HL-60 (cell line): ENCODE data around the gene ZPR1.

Source experiments
- DNase-seq, 2 experiments: peaks; one replicate each; pipeline ENCODE4 v3.0.0-alpha.2; 2010 to 2020; ENCODE audit warnings: low read depth in 1 of 2, low spot score in 1 of 2
- H3K27ac ChIP-seq: fragments of 250-450 bp; sonication (Bioruptor Pico); replicated peaks from 2 replicates; pipeline ENCODE4 v1.5.1; 2020; ENCODE audit warnings: mild to moderate bottlenecking, moderate library complexity
- H3K27me3 ChIP-seq: fragments of 250-450 bp; sonication (Bioruptor Pico); 2 replicates; pipeline ENCODE4 v1.5.1; 2021; ENCODE audit warnings: mild to moderate bottlenecking, moderate library complexity; ENCODE audit not compliant: insufficient read depth, poor library complexity, severe bottlenecking
- H3K4me3 ChIP-seq: replicated peaks from 2 replicates; pipeline ENCODE4 v1.5.1; 2011; ENCODE audit warnings: mild to moderate bottlenecking, control low read depth, low read length; ENCODE audit not compliant: insufficient read depth
- CTCF ChIP-seq: IDR thresholded peaks from one replicate; pipeline ENCODE4 v1.5.1; 2011; ENCODE audit warnings: low read length, control low read depth, inconsistent platforms; ENCODE audit not compliant: insufficient read depth
- GABPA ChIP-seq: IDR thresholded peaks from 2 replicates; pipeline ENCODE4 v1.6.1; 2012; ENCODE audit warnings: low read depth
- POLR2AphosphoS5 ChIP-seq: IDR thresholded peaks from 2 replicates; pipeline ENCODE4 v1.6.1; 2012; ENCODE audit warnings: low read depth
- REST ChIP-seq: IDR thresholded peaks from 2 replicates; pipeline ENCODE4 v1.6.1; 2012; ENCODE audit warnings: low read depth; ENCODE audit not compliant: insufficient replicate concordance
- SPI1 ChIP-seq: IDR thresholded peaks from 2 replicates; pipeline ENCODE4 v1.6.1; 2012; ENCODE audit warnings: low read depth, mild to moderate bottlenecking, borderline replicate concordance

The ZPR1 gene

GRCh38 chr11:116819049-116819448 is 31.2 kb upstream of the ZPR1 start:
- H3K27me3 ChIP-seq, result no peaks in the 10 kb centered on the region
- no peak overlapping the region for H3K4me3 ChIP-seq
- no peak overlapping the region for H3K27ac ChIP-seq
- TF ChIP-seq CTCF, result no peak
- TF ChIP-seq POLR2AphosphoS5, result no peak
- TF ChIP-seq GABPA, result no peak
- no peak for TF ChIP-seq SPI1
- TF ChIP-seq REST, result no peak
- DNase-seq, result no peak

GRCh38 chr11:116814502-116814901 is 26.7 kb upstream of the ZPR1 start:
- TF ChIP-seq POLR2AphosphoS5 (no peak), SPI1 (no peak), GABPA (no peak), CTCF (no peak), REST (no peak)
- Histone ChIP-seq H3K27me3 (no peaks in the 10 kb centered on the region), H3K27ac (no peak overlapping the region), H3K4me3 (no peak overlapping the region)
- DNase-seq, result no peak

- H3K27ac ChIP-seq, result no peak overlapping the region
- no peak overlapping the region for H3K4me3 ChIP-seq
- H3K27me3 ChIP-seq, result no peaks in the 10 kb centered on the region
- DNase-seq, result no peak
- TF ChIP-seq POLR2AphosphoS5, result no peak
- TF ChIP-seq CTCF, result no peak
- TF ChIP-seq SPI1, result no peak
- TF ChIP-seq GABPA, result no peak
- TF ChIP-seq REST, result no peak
Measured at GRCh38 chr11:116813781-116814471, 26.1 kb upstream of the ZPR1 start.
